K562 (cell line): ENCODE data around the gene PRKD2. TPM values are rescaled to one million over a fixed set of nuclear protein-coding genes. Genes with fewer than 3 reads are reported as not detected.
A peak's percentile ranks its signal among the peaks of the same experiment; 100 is the strongest.

ENCODE experiments used
- EHMT2 ChIP-seq: fragments of 450-650 bp; IDR thresholded peaks from 2 replicates; pipeline ENCODE4 v1.6.1; 2018; ENCODE audit warnings: antibody characterized with exemption
- LCOR ChIP-seq: sonication (generic); formaldehyde crosslinking; IDR thresholded peaks from 2 replicates; pipeline ENCODE4 v1.8.0; 2022; ENCODE audit warnings: mild to moderate bottlenecking, missing genetic modification reagents
- NBN ChIP-seq: fragments of 450-650 bp; IDR thresholded peaks from 2 replicates; pipeline ENCODE4 v1.6.1; 2016; ENCODE audit warnings: low read depth, mild to moderate bottlenecking
- PRDM10 ChIP-seq: fragments of 450-650 bp; IDR thresholded peaks from 2 replicates; pipeline ENCODE4 v1.6.1; 2018; ENCODE audit not compliant: partially characterized antibody
- ZBTB7A ChIP-seq: IDR thresholded peaks from 2 replicates; pipeline ENCODE4 v1.6.1; 2011; ENCODE audit warnings: low read depth, mild to moderate bottlenecking, low read length, moderate library complexity, borderline replicate concordance; ENCODE audit not compliant: control insufficient read depth
- polyA plus RNA-seq, 8 experiments: library from polyadenylated mRNA; depleted of rRNA in 4 of 8; stranded (reverse) in 5 of 8; unstranded in 3 of 8; fragments of >200 nt; fragmentation: Nextera tagmentation in 2 of 8; fragmentation: Illumina TruSeq in 1 of 8; extraction: Ambion mirVana in 2 of 8; extraction: Trizol in 1 of 8; gene quantifications; 2 replicates each; pipeline versions ENCODE4 v1.2.1 to v1.2.3, GENCODE V29; 2011 to 2014; ENCODE audit warnings: inconsistent platforms in 1 of 8, missing spikeins in 1 of 8
- total RNA-seq, 7 experiments: library from RNA; depleted of rRNA in 6 of 7; stranded (reverse); fragments of >200 nt in 6 of 7; fragmentation: Illumina TruSeq in 2 of 7; extraction: Trizol in 2 of 7; gene quantifications; 2 replicates each; pipeline versions ENCODE4 v1.2.1 to v1.2.3, GENCODE V29; 2011 to 2021; ENCODE audit warnings: low replicate concordance in 1 of 7
- TF ChIP-seq, protein P1 (sequence below), 2 experiments: IDR thresholded peaks; 2 replicates each; pipeline ENCODE4 v1.6.1; 2012; ENCODE audit warnings: improper control_type of control experiment in 2 of 2, low read depth in 2 of 2, low read length in 2 of 2, borderline replicate concordance in 1 of 2

The PRKD2 gene
- total and polyA plus RNA-seq, 9 of the 15 experiments (the other 6 are each of a cell fraction or from before 2014, with no cell fraction given): 1.8 to 60.0 (median 15.0) TPM

DNA sequence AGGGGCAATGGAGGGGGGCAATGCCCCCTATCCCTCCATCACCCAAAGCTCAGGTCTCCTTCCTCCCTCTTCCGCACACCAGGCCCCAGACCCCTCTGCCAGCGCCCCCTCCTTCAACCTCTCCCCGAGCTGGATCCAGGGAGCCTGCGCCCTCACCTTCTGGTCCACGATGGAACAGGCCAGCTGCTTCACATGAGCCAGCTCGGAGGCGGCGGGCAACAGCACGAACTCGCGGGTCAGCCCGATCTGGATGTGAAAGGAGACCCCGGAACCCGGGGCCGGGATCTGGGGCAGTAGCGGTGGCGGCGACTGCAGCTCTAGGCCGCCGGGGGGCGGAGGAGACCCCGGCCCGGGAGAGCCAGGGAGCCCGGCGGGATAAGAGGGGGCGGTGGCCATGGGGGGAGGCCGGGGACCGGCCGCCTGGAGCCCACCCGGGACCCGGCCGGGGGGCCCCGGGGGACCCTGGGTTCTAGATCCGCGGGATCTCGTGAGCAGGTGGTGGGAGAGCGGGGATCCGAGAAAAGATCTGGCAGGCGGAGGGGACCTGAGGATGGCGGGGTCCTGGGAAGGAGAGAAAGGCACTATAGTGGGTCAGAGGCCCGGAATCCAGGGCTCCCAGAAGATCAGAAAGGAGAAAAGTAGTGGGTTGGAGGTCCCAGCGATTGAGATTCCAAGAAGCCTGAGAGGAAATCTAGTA lies 791 bp downstream of the PRKD2 start (continued):
- peak; percentile 94 for TF ChIP-seq ZBTB7A
- TF ChIP-seq PRDM10: peak; percentile 87
- no peak for TF ChIP-seq EHMT2
- no peak for TF ChIP-seq NBN
- TF ChIP-seq LCOR (CRISPR knock-in tag): no peak
- TF ChIP-seq, protein P1, sequence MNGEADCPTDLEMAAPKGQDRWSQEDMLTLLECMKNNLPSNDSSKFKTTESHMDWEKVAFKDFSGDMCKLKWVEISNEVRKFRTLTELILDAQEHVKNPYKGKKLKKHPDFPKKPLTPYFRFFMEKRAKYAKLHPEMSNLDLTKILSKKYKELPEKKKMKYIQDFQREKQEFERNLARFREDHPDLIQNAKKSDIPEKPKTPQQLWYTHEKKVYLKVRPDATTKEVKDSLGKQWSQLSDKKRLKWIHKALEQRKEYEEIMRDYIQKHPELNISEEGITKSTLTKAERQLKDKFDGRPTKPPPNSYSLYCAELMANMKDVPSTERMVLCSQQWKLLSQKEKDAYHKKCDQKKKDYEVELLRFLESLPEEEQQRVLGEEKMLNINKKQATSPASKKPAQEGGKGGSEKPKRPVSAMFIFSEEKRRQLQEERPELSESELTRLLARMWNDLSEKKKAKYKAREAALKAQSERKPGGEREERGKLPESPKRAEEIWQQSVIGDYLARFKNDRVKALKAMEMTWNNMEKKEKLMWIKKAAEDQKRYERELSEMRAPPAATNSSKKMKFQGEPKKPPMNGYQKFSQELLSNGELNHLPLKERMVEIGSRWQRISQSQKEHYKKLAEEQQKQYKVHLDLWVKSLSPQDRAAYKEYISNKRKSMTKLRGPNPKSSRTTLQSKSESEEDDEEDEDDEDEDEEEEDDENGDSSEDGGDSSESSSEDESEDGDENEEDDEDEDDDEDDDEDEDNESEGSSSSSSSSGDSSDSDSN (IDR thresholded peaks at IDR 0.05; ENCODE audit: borderline replicate concordance in 1 of 2, low read depth in 2 of 2, low read length in 2 of 2): 0 out of 4 replicates have a peak, but pooled peaks of 1 of the 2 experiments have one; percentile 30
